GM12878 (cell line): Measurements from ENCODE around the gene FUT8. TPM values are rescaled to one million over a fixed set of nuclear protein-coding genes. Genes with fewer than 3 reads are reported as not detected.

Experiments used
- ATAC-seq: fragments of 200-7000 bp; cut with Tn5 transposase; 3 replicates; pipeline ENCODE4 v1.9.1; 2020; ENCODE audit warnings: mild to moderate bottlenecking, moderate library complexity
- BruUV-seq: library from RNA; stranded (reverse); fragments of 400-500 nt; replicated peaks from 2 replicates; lab custom pipeline; 2021; lab: Mats Ljungman, UMichigan
- CTCF ChIA-PET: fragments of 300-600 bp; sonication (Branson Sonifier 250); formaldehyde crosslinking; extraction: SDS; loops from one replicate; lab custom pipeline; 2021; ENCODE audit warnings: inconsistent platforms; lab: Yijun Ruan, JAX
- POLR2A ChIA-PET: fragments of 350-600 bp; formaldehyde crosslinking; extraction: SDS; loops from one replicate; lab custom pipeline; 2021; ENCODE audit warnings: inconsistent platforms; lab: Charles Lee
- RAD21 ChIA-PET: fragments of 300-600 bp; sonication (Branson Sonifier 250); formaldehyde crosslinking; loops from one replicate; lab custom pipeline; 2023; ENCODE audit warnings: antibody characterized with exemption; ENCODE audit not compliant: unreplicated experiment; lab: Charles Lee
- SMC1A ChIA-PET: fragments of 300-600 bp; sonication (Branson Sonifier 250); formaldehyde crosslinking; loops from one replicate; lab custom pipeline; 2023; ENCODE audit not compliant: unreplicated experiment, uncharacterized antibody; lab: Charles Lee
- DNase-seq: peaks from one replicate; pipeline ENCODE4 v3.0.0-alpha.2; 2011; ENCODE audit warnings: low read depth, low spot score
- FAIRE-seq: peaks from 3 replicates; lab custom pipeline; 2011; peaks lifted over from hg19 to GRCh38; lab: Jason Lieb, UNC
- H2AFZ ChIP-seq: 2 replicates; pipeline ENCODE4 v1.6.0; 2011; ENCODE audit warnings: low read depth, low read length, control low read depth; ENCODE audit not compliant: control insufficient read depth
- H3K27ac ChIP-seq: 2 replicates; pipeline ENCODE4 v1.5.1; 2011; ENCODE audit warnings: control low read depth; ENCODE audit not compliant: control insufficient read depth, insufficient read depth
- H3K27me3 ChIP-seq, 2 experiments: replicated peaks in 1 of 2; 2 replicates each; pipeline versions ENCODE4 v1.6.0 to v1.6.1; 2011; ENCODE audit warnings: low read length in 1 of 2; ENCODE audit not compliant: control insufficient read depth in 2 of 2, insufficient read depth in 2 of 2
- H3K36me3 ChIP-seq, 2 experiments: 2 replicates each; pipeline ENCODE4 v1.5.1; 2011; ENCODE audit warnings: low read length in 1 of 2; ENCODE audit not compliant: control insufficient read depth in 2 of 2, insufficient read depth in 2 of 2
- H3K4me1 ChIP-seq: 2 replicates; pipeline ENCODE4 v1.6.1; 2011; ENCODE audit warnings: mild to moderate bottlenecking, low read length, moderate library complexity, mixed read lengths; ENCODE audit not compliant: control insufficient read depth, insufficient read depth
- H3K4me2 ChIP-seq: 2 replicates; pipeline ENCODE4 v1.6.0; 2011; ENCODE audit warnings: control low read depth; ENCODE audit not compliant: control insufficient read depth, insufficient read depth
- H3K4me3 ChIP-seq: fragments of 200-600 bp; sonication (generic); 2 replicates; pipeline ENCODE4 v1.5.1; 2016
- H3K79me2 ChIP-seq: 2 replicates; pipeline ENCODE4 v1.6.0; 2011; ENCODE audit warnings: low read length; ENCODE audit not compliant: control insufficient read depth, insufficient read depth
- H3K9ac ChIP-seq: 2 replicates; pipeline ENCODE4 v1.8.0; 2011; ENCODE audit warnings: low read length, control low read depth, mixed read lengths; ENCODE audit not compliant: control insufficient read depth, insufficient read depth
- H3K9me3 ChIP-seq: replicated peaks from 3 replicates; pipeline ENCODE4 v1.5.1; 2011; ENCODE audit warnings: mild to moderate bottlenecking, low read length; ENCODE audit not compliant: control insufficient read depth, insufficient read depth
- H4K20me1 ChIP-seq: 2 replicates; pipeline ENCODE4 v1.6.0; 2011; ENCODE audit not compliant: control insufficient read depth, insufficient read depth
- CBX3 ChIP-seq: fragments of 200-600 bp; sonication (generic); IDR thresholded peaks from 2 replicates; pipeline ENCODE4 v1.6.1; 2016; ENCODE audit warnings: low read depth, borderline replicate concordance
- CEBPZ ChIP-seq: fragments of 150-350 bp; IDR thresholded peaks from 2 replicates; pipeline ENCODE4 v1.6.1; 2016; ENCODE audit warnings: low read depth, low read length
- CHD1 ChIP-seq: IDR thresholded peaks from 2 replicates; pipeline ENCODE4 v1.6.1; 2012; ENCODE audit warnings: low read depth, low read length, improper control_type of control experiment
- CREM ChIP-seq: IDR thresholded peaks from 2 replicates; pipeline ENCODE4 v1.6.1; 2014; ENCODE audit warnings: antibody characterized with exemption, low read depth
- CTCF ChIP-seq, 3 experiments: IDR thresholded peaks in 2 of 3; conservative IDR thresholded peaks in 1 of 3; 2 replicates each; pipeline ENCODE4 v1.5.1; 2011; ENCODE audit warnings: low read depth in 3 of 3, low read length in 3 of 3, mild to moderate bottlenecking in 3 of 3, control low read depth in 2 of 3, moderate library complexity in 2 of 3, inconsistent platforms in 1 of 3, mixed read lengths in 1 of 3; ENCODE audit not compliant: control insufficient read depth in 2 of 3, insufficient read depth in 1 of 3; ENCODE audit errors: extremely low read depth in 1 of 3
- NKRF ChIP-seq: fragments of 450-650 bp; conservative IDR thresholded peaks from 2 replicates; pipeline ENCODE4 v1.6.1; 2017; ENCODE audit warnings: mild to moderate bottlenecking, moderate library complexity
- PAX8 ChIP-seq: fragments of 450-650 bp; IDR thresholded peaks from 2 replicates; pipeline ENCODE4 v1.6.1; 2017; ENCODE audit warnings: mild to moderate bottlenecking, moderate library complexity
- POU2F2 ChIP-seq: IDR thresholded peaks from 3 replicates; pipeline ENCODE4 v1.6.1; 2011; ENCODE audit warnings: low read depth, mild to moderate bottlenecking, low read length, borderline replicate concordance
- ZNF274 ChIP-seq: IDR thresholded peaks from one replicate; pipeline ENCODE4 v1.8.0; 2011; ENCODE audit not compliant: insufficient read length, insufficient read depth
- WGBS: methylation state at CpG from one replicate; pipeline ENCODE4 v1.1.6; 2016; ENCODE audit warnings: low lambda C conversion rate; ENCODE audit not compliant: insufficient replicate concordance, insufficient coverage; ENCODE audit errors: missing lambda C conversion rate; 5-methylcytosine and 5-hydroxymethylcytosine counted together
- in situ Hi-C: fragments of 300-500 bp; cut with MboI; formaldehyde crosslinking; loops from 9 replicates; pipeline ENCODE4 v1.14.3; 2018; ENCODE audit warnings: mixed read lengths
- intact Hi-C: fragments of 100-400 bp; cut with micrococcal nuclease; formaldehyde crosslinking; loops from one replicate; pipeline ENCODE4 v1.14.2; 2022; ENCODE audit not compliant: unreplicated experiment
- polyA plus RNA-seq, 11 experiments: library from polyadenylated mRNA; depleted of rRNA in 4 of 11; unstranded in 6 of 11; stranded (reverse) in 5 of 11; fragments of >200 nt; fragmentation: Nextera tagmentation in 4 of 11; fragmentation: Illumina TruSeq in 1 of 11; extraction: Ambion mirVana in 4 of 11; extraction: Trizol in 1 of 11; gene quantifications; 1 replicate in 1 of 11; 2 replicates in 10 of 11; pipeline versions ENCODE4 v1.2.1 to v1.2.3, GENCODE V29; 2011 to 2016; ENCODE audit warnings: inconsistent platforms in 2 of 11, missing spikeins in 2 of 11, low read depth in 1 of 11
- total RNA-seq, 4 experiments: library from RNA; depleted of rRNA in 3 of 4; stranded (reverse); fragments of >200 nt in 3 of 4; fragmentation: Illumina TruSeq in 1 of 4; extraction: Trizol in 1 of 4; gene quantifications; 2 replicates each; pipeline versions ENCODE4 v1.2.1 to v1.2.3, GENCODE V29; 2013 to 2021
- TF ChIP-seq, protein P1 (sequence below): IDR thresholded peaks from 2 replicates; pipeline ENCODE4 v1.6.1; 2012; ENCODE audit warnings: low read depth, low read length, improper control_type of control experiment
- TF ChIP-seq, protein P2 (sequence below): IDR thresholded peaks from 2 replicates; pipeline ENCODE4 v1.6.1; 2012; ENCODE audit warnings: mild to moderate bottlenecking, low read depth, low read length

Gene FUT8
- total and polyA plus RNA-seq, 10 of the 15 experiments (the other 5 are each of a cell fraction or from before 2014, with no cell fraction given): 21.3 to 106 (median 66.3) TPM

DNA sequence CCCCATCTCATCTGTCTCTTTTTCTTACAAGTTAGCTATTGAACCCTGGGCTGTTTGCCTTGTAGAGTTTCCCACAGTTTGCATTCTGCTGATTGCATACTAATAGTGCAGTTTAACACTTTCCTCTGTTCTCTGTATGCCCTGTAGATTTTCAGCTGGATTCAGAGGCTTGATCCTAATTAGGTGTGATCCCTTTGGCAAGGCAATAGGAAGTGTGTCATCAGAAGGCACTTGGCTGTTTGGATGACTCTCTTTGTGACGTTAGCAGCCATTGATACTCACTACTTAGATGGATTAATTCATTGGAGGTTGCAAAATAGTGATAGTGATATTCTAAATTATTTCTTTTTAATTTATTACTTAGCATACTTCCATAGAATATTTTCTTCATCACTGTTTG is 33.6 kb downstream of the FUT8 start:
- Histone ChIP-seq H3K4me3 (no peak overlapping the region), H3K27me3 (no peaks in the 10 kb centered on the region), H3K4me2 (no peak overlapping the region), H3K36me3 (peaks cover 2 to 8% of the 10 kb centered on the region in 2 experiments; a peak in 2 of 4 replicates), H3K79me2 (peaks cover 39% of the 10 kb centered on the region), H4K20me1 (no peaks in the 10 kb centered on the region), H2AFZ (no peak overlapping the region), H3K4me1 (no peaks in the 10 kb centered on the region), H3K9me3 (peaks cover 7% of the 10 kb centered on the region; the same call in 2 of the 3 replicates), H3K9ac (no peak overlapping the region), H3K27ac (no peak overlapping the region)
- WGBS: 100% methylated on average over 1 of the region's 1 CpG
- ATAC-seq: no peak
- RAD21 ChIA-PET: interaction anchor here (0.5 kb wide), 1 partner anchor 966 kb away, joined by 3 read pairs; no protein-coding TSS in a partner anchor
- DNase-seq: no peak
- no TSS peak for BruUV-seq
- in situ Hi-C loops: no loop called here
- FAIRE-seq: no peak
- intact Hi-C loops: no loop called here
- CTCF ChIA-PET: interaction anchor here (1.3 to 4.0 kb wide), 2 partner anchors 9 to 13 kb away, joined by 3 to 13 read pairs; no protein-coding TSS in a partner anchor
- POLR2A ChIA-PET: interaction anchor here (0.6 to 1.2 kb wide), 2 partner anchors 9 to 19 kb away, joined by 3 to 7 read pairs; no protein-coding TSS in a partner anchor
- SMC1A ChIA-PET: interaction anchor here (1.0 to 2.4 kb wide), 2 partner anchors 7 to 31 kb away, joined by 3 to 10 read pairs; no protein-coding TSS in a partner anchor
- TF ChIP-seq PAX8: no peak
- TF ChIP-seq CEBPZ: no peak
- TF ChIP-seq, protein P1, sequence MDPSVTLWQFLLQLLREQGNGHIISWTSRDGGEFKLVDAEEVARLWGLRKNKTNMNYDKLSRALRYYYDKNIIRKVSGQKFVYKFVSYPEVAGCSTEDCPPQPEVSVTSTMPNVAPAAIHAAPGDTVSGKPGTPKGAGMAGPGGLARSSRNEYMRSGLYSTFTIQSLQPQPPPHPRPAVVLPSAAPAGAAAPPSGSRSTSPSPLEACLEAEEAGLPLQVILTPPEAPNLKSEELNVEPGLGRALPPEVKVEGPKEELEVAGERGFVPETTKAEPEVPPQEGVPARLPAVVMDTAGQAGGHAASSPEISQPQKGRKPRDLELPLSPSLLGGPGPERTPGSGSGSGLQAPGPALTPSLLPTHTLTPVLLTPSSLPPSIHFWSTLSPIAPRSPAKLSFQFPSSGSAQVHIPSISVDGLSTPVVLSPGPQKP: no peak
- TF ChIP-seq CBX3: no peak
- TF ChIP-seq NKRF: no peak
- no peak for TF ChIP-seq ZNF274
- TF ChIP-seq CTCF (IDR thresholded peaks at IDR 0.05 in 2 of 3, conservative IDR thresholded peaks at IDR 0.05 in 1 of 3; ENCODE audit: control insufficient read depth in 2 of 3, extremely low read depth in 1 of 3, insufficient read depth in 1 of 3, low read depth in 3 of 3, low read length in 3 of 3): no peak
- TF ChIP-seq, protein P2, sequence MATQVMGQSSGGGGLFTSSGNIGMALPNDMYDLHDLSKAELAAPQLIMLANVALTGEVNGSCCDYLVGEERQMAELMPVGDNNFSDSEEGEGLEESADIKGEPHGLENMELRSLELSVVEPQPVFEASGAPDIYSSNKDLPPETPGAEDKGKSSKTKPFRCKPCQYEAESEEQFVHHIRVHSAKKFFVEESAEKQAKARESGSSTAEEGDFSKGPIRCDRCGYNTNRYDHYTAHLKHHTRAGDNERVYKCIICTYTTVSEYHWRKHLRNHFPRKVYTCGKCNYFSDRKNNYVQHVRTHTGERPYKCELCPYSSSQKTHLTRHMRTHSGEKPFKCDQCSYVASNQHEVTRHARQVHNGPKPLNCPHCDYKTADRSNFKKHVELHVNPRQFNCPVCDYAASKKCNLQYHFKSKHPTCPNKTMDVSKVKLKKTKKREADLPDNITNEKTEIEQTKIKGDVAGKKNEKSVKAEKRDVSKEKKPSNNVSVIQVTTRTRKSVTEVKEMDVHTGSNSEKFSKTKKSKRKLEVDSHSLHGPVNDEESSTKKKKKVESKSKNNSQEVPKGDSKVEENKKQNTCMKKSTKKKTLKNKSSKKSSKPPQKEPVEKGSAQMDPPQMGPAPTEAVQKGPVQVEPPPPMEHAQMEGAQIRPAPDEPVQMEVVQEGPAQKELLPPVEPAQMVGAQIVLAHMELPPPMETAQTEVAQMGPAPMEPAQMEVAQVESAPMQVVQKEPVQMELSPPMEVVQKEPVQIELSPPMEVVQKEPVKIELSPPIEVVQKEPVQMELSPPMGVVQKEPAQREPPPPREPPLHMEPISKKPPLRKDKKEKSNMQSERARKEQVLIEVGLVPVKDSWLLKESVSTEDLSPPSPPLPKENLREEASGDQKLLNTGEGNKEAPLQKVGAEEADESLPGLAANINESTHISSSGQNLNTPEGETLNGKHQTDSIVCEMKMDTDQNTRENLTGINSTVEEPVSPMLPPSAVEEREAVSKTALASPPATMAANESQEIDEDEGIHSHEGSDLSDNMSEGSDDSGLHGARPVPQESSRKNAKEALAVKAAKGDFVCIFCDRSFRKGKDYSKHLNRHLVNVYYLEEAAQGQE: no peak
- TF ChIP-seq CREM: no peak
- no peak for TF ChIP-seq POU2F2
- no peak for TF ChIP-seq CHD1
